ENCODE measurements around the gene DUS4L. TPM values are rescaled to one million over a fixed set of nuclear protein-coding genes. Genes with fewer than 3 reads are reported as not detected.
"Not testable (repeated sequence)": the region's sequence is repeated elsewhere in the genome, so short reads cannot be mapped to it uniquely, and the experiment has no call there.

DUS4L gene
- total and polyA plus RNA-seq, 8 donors, result 4.3 to 18.8 (median 15.7) TPM

DNA sequence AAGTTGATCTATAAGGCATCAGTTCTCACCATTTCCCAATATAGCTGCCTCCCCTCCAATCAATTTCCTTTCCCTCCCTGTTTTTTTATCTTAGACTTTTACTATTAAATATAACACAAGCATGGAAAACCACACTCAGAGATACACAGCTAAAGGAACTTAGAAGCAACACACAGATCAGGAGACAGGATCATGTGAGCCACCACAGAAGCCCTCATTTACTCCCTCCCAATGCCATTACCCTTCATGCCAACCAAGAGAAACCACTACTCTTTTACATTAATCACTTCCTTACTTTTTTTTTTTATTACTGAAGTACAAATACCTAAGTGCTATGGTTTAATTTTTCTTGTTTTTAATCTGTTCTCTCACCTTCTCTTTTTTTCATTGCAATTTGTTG, 33.0 kb upstream of the DUS4L start:
- Histone ChIP-seq H3K27ac (no peak overlapping the region), H3K36me3 (peaks cover 0 to 8% of the 10 kb centered on the region in 2 donors), H3K9me3 (no peaks in the 10 kb centered on the region), H3K4me3 (no peak overlapping the region), H3K4me1 (no peaks in the 10 kb centered on the region), H3K27me3 (no peaks in the 10 kb centered on the region)
- DNase-seq (no peak), ATAC-seq (no peak)
- intact Hi-C loops (cut with DNase I), result no loop called here
- TF ChIP-seq CTCF (IDR thresholded peaks at IDR 0.05), result no peak

DNA sequence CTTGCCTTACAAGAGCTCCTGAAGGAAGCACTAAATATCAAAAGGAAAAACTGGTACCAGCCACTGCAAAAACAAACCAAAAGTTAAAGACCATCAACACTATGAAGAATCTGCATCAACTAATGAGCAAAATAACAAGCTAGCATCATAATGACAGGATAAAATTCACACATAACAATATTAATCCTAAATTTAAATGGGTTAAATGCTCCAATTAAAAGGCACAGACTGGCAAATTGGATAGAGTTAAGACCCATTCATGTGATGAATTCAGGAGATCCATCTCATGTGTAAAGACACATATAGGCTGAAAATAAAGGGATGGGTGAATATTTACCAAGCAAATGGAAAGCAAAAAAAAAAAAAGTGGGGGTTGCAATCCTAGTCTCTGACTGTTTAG, 29.6 kb upstream of the DUS4L start:
- Histone ChIP-seq H3K9me3 (no peaks in the 10 kb centered on the region), H3K27me3 (no peaks in the 10 kb centered on the region), H3K27ac (no peak overlapping the region), H3K36me3 (peaks cover 0 to 22% of the 10 kb centered on the region in 2 donors), H3K4me1 (no peaks in the 10 kb centered on the region), H3K4me3 (no peak overlapping the region)
- TF ChIP-seq CTCF (IDR thresholded peaks at IDR 0.05), result no peak
- intact Hi-C loops (cut with DNase I), result no loop called here
- DNase-seq (no peak), ATAC-seq (no peak)

GRCh38 chr7:107537228-107537627, 26.5 kb upstream of the DUS4L start:
- H3K4me3 ChIP-seq; H3K27ac ChIP-seq; intact Hi-C loops (cut with DNase I); ATAC-seq; H3K4me1 ChIP-seq; H3K27me3 ChIP-seq; DNase-seq; H3K9me3 ChIP-seq: not testable (repeated sequence)
- peaks cover 0 to 29% of the 10 kb centered on the region in 2 donors for H3K36me3 ChIP-seq

DNA sequence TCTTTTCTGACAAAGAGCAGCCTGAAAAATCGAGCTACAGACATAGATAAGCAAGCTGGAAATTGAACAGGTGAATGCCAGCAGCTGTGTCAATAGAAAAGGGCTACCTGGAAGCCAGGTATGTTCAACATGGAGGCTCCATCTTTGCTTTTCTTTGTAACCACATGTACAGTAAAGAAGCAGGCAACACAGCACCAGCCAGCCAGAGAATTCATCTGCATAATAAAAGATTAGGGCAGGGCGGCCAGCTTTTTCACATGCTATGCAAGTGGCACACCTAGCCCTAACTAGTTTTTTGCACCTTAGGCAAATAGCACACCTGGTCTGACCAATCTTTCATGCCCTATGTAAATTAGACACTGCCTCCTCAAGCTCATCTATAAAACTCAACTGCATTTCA, 25.8 kb upstream of the DUS4L start:
- peaks cover 0 to 30% of the 10 kb centered on the region in 2 donors for H3K36me3 ChIP-seq
- intact Hi-C loops (cut with DNase I), result no loop called here
- H3K4me1 ChIP-seq, result no peaks in the 10 kb centered on the region
- H3K27ac ChIP-seq, result no peak overlapping the region
- TF ChIP-seq CTCF (IDR thresholded peaks at IDR 0.05), result no peak
- ATAC-seq (no peak), DNase-seq (peak in 1 of 4 donors; percentile 12)
- H3K9me3 ChIP-seq, result no peaks in the 10 kb centered on the region
- no peak overlapping the region for H3K4me3 ChIP-seq
- no peaks in the 10 kb centered on the region for H3K27me3 ChIP-seq

DNA sequence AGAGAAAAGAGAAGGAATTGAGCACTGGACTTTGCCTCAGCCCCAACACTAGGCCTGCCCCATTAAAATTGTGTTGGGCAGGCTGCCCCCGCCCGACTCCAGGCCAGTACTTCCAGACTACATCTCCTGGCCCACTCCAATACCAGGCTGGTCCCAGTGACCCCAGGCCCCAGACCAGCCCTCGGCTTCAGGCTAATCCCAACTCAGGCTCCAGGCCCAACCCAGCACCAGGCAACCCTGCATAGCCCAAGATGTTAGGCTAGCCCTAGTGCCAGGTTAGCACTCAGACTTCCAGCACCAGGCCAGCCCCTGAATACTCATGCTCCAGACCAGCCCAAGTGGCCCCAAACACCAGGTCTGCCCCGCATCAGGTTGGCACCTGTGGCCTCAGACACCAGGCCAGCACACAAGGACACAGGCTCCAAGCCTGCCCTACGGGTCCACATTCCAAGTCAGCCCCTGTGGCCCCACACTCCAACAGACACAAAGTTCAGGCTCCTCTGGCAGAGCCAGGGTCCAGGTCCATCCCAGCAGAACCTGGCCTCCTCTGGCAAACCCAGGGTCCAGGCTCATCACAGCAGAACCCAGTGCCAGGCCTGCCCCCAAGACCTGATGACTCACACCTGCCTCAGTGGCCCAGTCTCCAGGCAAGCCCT, 20.3 kb upstream of the DUS4L start:
- DNase-seq (no peak), ATAC-seq (no peak)
- intact Hi-C loops (cut with DNase I), result no loop called here
- no peak overlapping the region for H3K27ac ChIP-seq
- peaks cover 0 to 17% of the 10 kb centered on the region in 2 donors for H3K9me3 ChIP-seq
- no peaks in the 10 kb centered on the region for H3K27me3 ChIP-seq
- H3K4me1 ChIP-seq, result no peaks in the 10 kb centered on the region
- no peak overlapping the region for H3K4me3 ChIP-seq
- H3K36me3 ChIP-seq, result peaks cover 0 to 61% of the 10 kb centered on the region in 2 donors
- TF ChIP-seq CTCF (IDR thresholded peaks at IDR 0.05), result no peak
